IMR-90 (cell line): ENCODE results near the gene MAST1. TPM values are rescaled to one million over a fixed set of nuclear protein-coding genes. Genes with fewer than 3 reads are reported as not detected.
A peak's percentile ranks its signal among the peaks of the same experiment; 100 is the strongest.

Source experiments
- ATAC-seq: fragments of 200-7000 bp; cut with Tn5 transposase; 2 replicates; pipeline ENCODE4 v1.9.1; 2020; ENCODE audit warnings: low read depth, mild to moderate bottlenecking, moderate library complexity
- BruUV-seq: library from RNA; stranded (reverse); fragments of 400-500 nt; replicated peaks from 2 replicates; lab custom pipeline; 2021; lab: Mats Ljungman, UMichigan
- CTCF ChIA-PET: fragments of 300-600 bp; formaldehyde crosslinking; extraction: SDS; loops from one replicate; lab custom pipeline; 2021; ENCODE audit warnings: antibody characterized with exemption; lab: Yijun Ruan, JAX
- POLR2A ChIA-PET: fragments of 300-600 bp; sonication (Branson Sonifier 250); formaldehyde crosslinking; loops from one replicate; lab custom pipeline; 2022; ENCODE audit warnings: antibody characterized with exemption; ENCODE audit not compliant: unreplicated experiment; lab: Charles Lee
- DNase-seq: peaks from one replicate; pipeline ENCODE4 v3.0.0; 2013
- H2AFZ ChIP-seq: replicated peaks from 2 replicates; pipeline ENCODE3; 2013; ENCODE audit warnings: low read length, mild to moderate bottlenecking; ENCODE audit not compliant: poor library complexity
- H2AK5ac ChIP-seq: 2 replicates; pipeline ENCODE4 v1.6.1; 2013; ENCODE audit warnings: low read depth, low read length, inconsistent platforms
- H2AK9ac ChIP-seq: replicated peaks from 2 replicates; pipeline ENCODE3; 2013; ENCODE audit warnings: mild to moderate bottlenecking, low read depth, low read length, moderate library complexity; ENCODE audit not compliant: poor library complexity
- H2BK120ac ChIP-seq: 2 replicates; pipeline ENCODE4 v1.6.1; 2013; ENCODE audit warnings: low read depth, low read length, inconsistent platforms
- H2BK15ac ChIP-seq: 3 replicates; pipeline ENCODE4 v1.6.1; 2013; ENCODE audit warnings: low read depth, low read length, inconsistent platforms
- H2BK20ac ChIP-seq: 2 replicates; pipeline ENCODE4 v1.6.1; 2013; ENCODE audit warnings: low read depth, mild to moderate bottlenecking, inconsistent platforms, low read length, moderate library complexity
- H2BK5ac ChIP-seq: 2 replicates; pipeline ENCODE4 v1.6.1; 2013; ENCODE audit warnings: mild to moderate bottlenecking, low read depth, low read length, inconsistent platforms; ENCODE audit not compliant: poor library complexity, severe bottlenecking
- H3K14ac ChIP-seq: replicated peaks from 2 replicates; pipeline ENCODE4 v1.6.1; 2013; ENCODE audit warnings: low read depth, low read length, inconsistent platforms
- H3K18ac ChIP-seq: 2 replicates; pipeline ENCODE4 v1.6.1; 2013; ENCODE audit warnings: low read depth, low read length, control low read depth
- H3K23ac ChIP-seq: 2 replicates; pipeline ENCODE4 v1.6.1; 2013; ENCODE audit warnings: low read depth, low read length, inconsistent platforms
- H3K27ac ChIP-seq: 2 replicates; pipeline ENCODE4 v1.5.1; 2013; ENCODE audit warnings: mild to moderate bottlenecking, control low read depth, low read length; ENCODE audit not compliant: insufficient read depth
- H3K27me3 ChIP-seq: 2 replicates; pipeline ENCODE4 v1.6.1; 2013; ENCODE audit warnings: low read length; ENCODE audit not compliant: control insufficient read depth, insufficient read depth
- H3K36me3 ChIP-seq: 2 replicates; pipeline ENCODE4 v1.6.1; 2013; ENCODE audit warnings: low read length, mixed read lengths; ENCODE audit not compliant: control insufficient read depth, insufficient read depth
- H3K4ac ChIP-seq: 2 replicates; pipeline ENCODE4 v1.6.1; 2013; ENCODE audit warnings: low read depth, low read length, inconsistent platforms
- H3K4me1 ChIP-seq: 2 replicates; pipeline ENCODE4 v1.6.1; 2013; ENCODE audit warnings: low read length, mixed read lengths; ENCODE audit not compliant: control insufficient read depth, insufficient read depth
- H3K4me2 ChIP-seq: 2 replicates; pipeline ENCODE4 v1.6.1; 2013; ENCODE audit warnings: low read depth, mild to moderate bottlenecking, control low read depth, low read length, moderate library complexity
- H3K4me3 ChIP-seq: 2 replicates; pipeline ENCODE4 v1.5.1; 2013; ENCODE audit warnings: low read depth, mild to moderate bottlenecking, control low read depth, low read length, moderate library complexity; ENCODE audit not compliant: insufficient read depth
- H3K56ac ChIP-seq: 2 replicates; pipeline ENCODE4 v1.6.1; 2013; ENCODE audit warnings: low read length, inconsistent platforms; ENCODE audit not compliant: insufficient read depth; ENCODE audit errors: extremely low read depth
- H3K79me1 ChIP-seq, 2 experiments: 2 replicates each; pipeline ENCODE4 v1.6.1; 2013; ENCODE audit warnings: low read length in 2 of 2, inconsistent platforms in 1 of 2, low read depth in 1 of 2
- H3K9ac ChIP-seq: 2 replicates; pipeline ENCODE4 v1.6.1; 2013; ENCODE audit warnings: low read depth, low read length, control low read depth
- H3K9me1 ChIP-seq: 2 replicates; pipeline ENCODE4 v1.6.1; 2013; ENCODE audit warnings: low read length, inconsistent platforms; ENCODE audit not compliant: insufficient read depth
- H3K9me3 ChIP-seq: 2 replicates; pipeline ENCODE4 v1.6.1; 2013; ENCODE audit warnings: low read length; ENCODE audit not compliant: control insufficient read depth, insufficient read depth
- H4K20me1 ChIP-seq: 2 replicates; pipeline ENCODE4 v1.6.1; 2013; ENCODE audit warnings: low read length, inconsistent platforms; ENCODE audit not compliant: insufficient read depth
- H4K5ac ChIP-seq: 2 replicates; pipeline ENCODE4 v1.6.1; 2013; ENCODE audit warnings: mild to moderate bottlenecking, low read depth, low read length, control low read depth
- H4K8ac ChIP-seq, 2 experiments: 2 replicates each; pipeline ENCODE4 v1.6.1; 2013; ENCODE audit warnings: low read depth in 2 of 2, low read length in 2 of 2, control low read depth in 1 of 2, inconsistent platforms in 1 of 2
- H4K91ac ChIP-seq: 2 replicates; pipeline ENCODE4 v1.6.1; 2013; ENCODE audit warnings: low read depth, low read length, inconsistent platforms; ENCODE audit not compliant: insufficient read depth
- BHLHE40 ChIP-seq: fragments of 150-350 bp; IDR thresholded peaks from 2 replicates; pipeline ENCODE4 v1.6.1; 2016; ENCODE audit warnings: mild to moderate bottlenecking, low read depth, low read length
- CHD1 ChIP-seq: IDR thresholded peaks from 2 replicates; pipeline ENCODE4 v1.6.1; 2012; ENCODE audit warnings: low read depth, low read length, improper control_type of control experiment
- CTCF ChIP-seq: conservative IDR thresholded peaks from 2 replicates; pipeline ENCODE4 v1.5.1; 2012; ENCODE audit warnings: mild to moderate bottlenecking, low read depth, low read length, improper control_type of control experiment
- ELK1 ChIP-seq: fragments of 150-350 bp; IDR thresholded peaks from 2 replicates; pipeline ENCODE4 v1.6.1; 2016; ENCODE audit warnings: low read depth, mild to moderate bottlenecking, low read length, moderate library complexity, borderline replicate concordance
- FOS ChIP-seq: fragments of 150-350 bp; IDR thresholded peaks from 2 replicates; pipeline ENCODE4 v1.6.1; 2016; ENCODE audit warnings: low read depth, low read length
- MAZ ChIP-seq: IDR thresholded peaks from 2 replicates; pipeline ENCODE4 v1.6.1; 2012; ENCODE audit warnings: low read depth, mild to moderate bottlenecking, low read length, improper control_type of control experiment, moderate library complexity, borderline replicate concordance
- MXI1 ChIP-seq: IDR thresholded peaks from 2 replicates; pipeline ENCODE4 v1.6.1; 2012; ENCODE audit warnings: low read depth, mild to moderate bottlenecking, low read length, moderate library complexity, borderline replicate concordance
- NFE2L2 ChIP-seq: fragments of 150-350 bp; IDR thresholded peaks from 2 replicates; pipeline ENCODE4 v1.6.1; 2016; ENCODE audit warnings: low read depth, mild to moderate bottlenecking, low read length
- POLR2A ChIP-seq: IDR thresholded peaks from 2 replicates; pipeline ENCODE4 v1.6.1; 2012; ENCODE audit warnings: mild to moderate bottlenecking, low read depth, low read length
- RAD21 ChIP-seq: IDR thresholded peaks from 2 replicates; pipeline ENCODE4 v1.6.1; 2012; ENCODE audit warnings: low read length, improper control_type of control experiment
- RFX5 ChIP-seq: IDR thresholded peaks from 2 replicates; pipeline ENCODE4 v1.8.0; 2012; ENCODE audit warnings: low read depth, mild to moderate bottlenecking, low read length, moderate library complexity
- SMC3 ChIP-seq: fragments of 150-350 bp; IDR thresholded peaks from 2 replicates; pipeline ENCODE4 v1.6.1; 2016; ENCODE audit warnings: low read depth, mild to moderate bottlenecking, antibody characterized with exemption, low read length, moderate library complexity
- WGBS, 2 experiments: methylation state at CpG; one replicate each; pipeline versions ENCODE4 v1.1.5 to v1.1.7; 2013; ENCODE audit warnings: missing lambda C conversion rate in 2 of 2; ENCODE audit not compliant: insufficient read length in 1 of 2; ENCODE audit errors: extremely low coverage in 2 of 2; 5-methylcytosine and 5-hydroxymethylcytosine counted together
- dilution Hi-C: fragments of 300-500 bp; cut with HindIII; formaldehyde crosslinking; loops from one replicate; pipeline ENCODE4 v1.14.3; 2018; ENCODE audit warnings: low sequenced_read_pairs; ENCODE audit not compliant: unreplicated experiment
- in situ Hi-C: fragments of 300-500 bp; cut with MboI; formaldehyde crosslinking; loops from 3 replicates; pipeline ENCODE4 v1.14.3; 2019; ENCODE audit warnings: low sequenced_read_pairs, inconsistent platforms, mixed read lengths
- intact Hi-C: fragments of 100-400 bp; cut with micrococcal nuclease; formaldehyde crosslinking; loops from 2 replicates; pipeline ENCODE4 v1.10.0; 2022
- polyA plus RNA-seq, 3 experiments: library from polyadenylated mRNA; depleted of rRNA; stranded (reverse); fragments of >200 nt; gene quantifications; 2 replicates each; pipeline ENCODE4 v1.2.3, GENCODE V29; 2012; ENCODE audit warnings: low replicate concordance in 1 of 3
- total RNA-seq: library from RNA; depleted of rRNA; stranded (reverse); fragments of >200 nt; gene quantifications from 2 replicates; pipeline ENCODE4 v1.2.3, GENCODE V29; 2012

The MAST1 gene
- total and polyA plus RNA-seq, 2 of the 4 experiments (the other 2 are of a cell fraction), result 0.56 to 1.1 TPM

- no peaks in the 10 kb centered on the region for H3K27me3 ChIP-seq
- POLR2A ChIA-PET, result interaction anchor here (0.6 to 2.4 kb wide), 5 partner anchors 9 to 358 kb away, joined by 3 to 11 read pairs (median 3); partner anchors contain the start of genes IER2 and STX10
- H2AFZ ChIP-seq, result peak within 1 kb of the TSS; percentile 81
- H3K23ac ChIP-seq, result peak within 1 kb of the TSS; percentile 98
- peak within 1 kb of the TSS; percentile 95 for H3K14ac ChIP-seq
- peak within 1 kb of the TSS; percentile 63 for H2BK20ac ChIP-seq
- H3K4ac ChIP-seq, result peak within 1 kb of the TSS; percentile 97
- DNase-seq (peak; percentile 96), ATAC-seq (peak; percentile 49)
- no peaks in the 10 kb centered on the region for H3K36me3 ChIP-seq
- peak within 1 kb of the TSS; percentile 88 for H3K4me2 ChIP-seq
- no peaks in the 10 kb centered on the region for H3K9me3 ChIP-seq
- H4K91ac ChIP-seq, result peak within 1 kb of the TSS; percentile 91
- peaks cover 20% of the 10 kb centered on the region for H4K20me1 ChIP-seq
- no peaks in the 10 kb centered on the region; the same call in none of the 2 replicates for H3K9me1 ChIP-seq
- H4K8ac ChIP-seq, result peak within 1 kb of the TSS; percentile 45 to 92
- H3K79me1 ChIP-seq, result peaks cover 0 to 39% of the 10 kb centered on the region in 2 experiments; a peak in 2 of 4 replicates
- peak within 1 kb of the TSS; percentile 80 for H3K9ac ChIP-seq
- H3K27ac ChIP-seq, result peak within 1 kb of the TSS; percentile 89
- in situ Hi-C loops, result loop anchor here (25.0 kb wide), 1 partner anchor 1046 kb away; no protein-coding TSS in a partner anchor
- peaks cover 19% of the 10 kb centered on the region for H3K4me1 ChIP-seq
- CTCF ChIA-PET, result interaction anchor here (1.1 to 3.0 kb wide), 3 partner anchors 14 to 27 kb away, joined by 3 to 14 read pairs (median 11); no protein-coding TSS in a partner anchor
- TSS peak; percentile 85 for BruUV-seq
- H3K56ac ChIP-seq, result peak within 1 kb of the TSS; percentile 89
- H2BK15ac ChIP-seq, result peak within 1 kb of the TSS; percentile 87; the same call in 1 of the 3 replicates
- H3K4me3 ChIP-seq, result peak within 1 kb of the TSS; percentile 97
- H2BK5ac ChIP-seq, result peak within 1 kb of the TSS; percentile 92
- intact Hi-C loops, result loop anchor here (1.0 kb wide), 1 partner anchor 14 kb away; no protein-coding TSS in a partner anchor
- H3K18ac ChIP-seq, result peak within 1 kb of the TSS; percentile 64
- peak within 1 kb of the TSS; percentile 44 for H4K5ac ChIP-seq
- 0% methylated on average over 51 of the region's 73 CpGs; no CpG with 5 or more reads in 1 of the 2 experiments for WGBS, 2 experiments
- peak within 1 kb of the TSS; percentile 85 for H2AK5ac ChIP-seq
- peak within 1 kb of the TSS; percentile 97 for H2AK9ac ChIP-seq
- peak within 1 kb of the TSS; percentile 67 for H2BK120ac ChIP-seq
- dilution Hi-C loops, result no loop called here
- TF ChIP-seq SMC3 (no peak), FOS (peak; percentile 16; the same call in 1 of the 2 replicates), POLR2A (peak; percentile 99), MAZ (peak; percentile 97), BHLHE40 (no peak), RFX5 (no peak), CHD1 (peak; percentile 99), MXI1 (no peak), CTCF (no peak), RAD21 (no peak), NFE2L2 (peak; percentile 61), ELK1 (no peak)
These were observed 46.8 kb upstream of the MAST1 start, which contains the start of gene JUNB for GRCh38 chr19:12791345-12792050. TSS of gene JUNB (plus strand) at chr19:12791486. CDS start at chr19:12791772, 286 bp downstream.
